GM18867 (cell line): ENCODE data around the gene ATP2C2.
"Not testable (repeated sequence)": the region's sequence is repeated elsewhere in the genome, so short reads cannot be mapped to it uniquely, and the experiment has no call there.

ENCODE experiments used
- ATAC-seq: cut with Tn5 transposase; IDR thresholded peaks from one replicate; pipeline ENCODE4 v1.9.1; 2021; ENCODE audit warnings: mild to moderate bottlenecking, moderate library complexity; ENCODE audit not compliant: unreplicated experiment

The ATP2C2 gene

GRCh38 chr16:84418056-84418849, 49.9 kb downstream of the ATP2C2 start:
- no peak for ATAC-seq

GRCh38 chr16:84419730-84420129, 51.4 kb downstream of the ATP2C2 start:
- ATAC-seq: no peak

- not testable (repeated sequence) for ATAC-seq
Measured at GRCh38 chr16:84420556-84420955, 52.2 kb downstream of the ATP2C2 start.

GRCh38 chr16:84421081-84421937, 53.0 kb downstream of the ATP2C2 start:
- ATAC-seq: no peak

- no peak for ATAC-seq
Measured at GRCh38 chr16:84421938-84422220, 53.5 kb downstream of the ATP2C2 start.

- peak; percentile 55 for ATAC-seq
Measured at GRCh38 chr16:84423416-84423837, 55.1 kb downstream of the ATP2C2 start.

- no peak for ATAC-seq
Measured at GRCh38 chr16:84425696-84426095, 57.4 kb downstream of the ATP2C2 start.

- no peak for ATAC-seq
Measured at GRCh38 chr16:84426804-84427203, 58.5 kb downstream of the ATP2C2 start.

GRCh38 chr16:84427553-84427952, 59.2 kb downstream of the ATP2C2 start:
- ATAC-seq: no peak

GRCh38 chr16:84430860-84431259, 62.5 kb downstream of the ATP2C2 start:
- no peak for ATAC-seq

- no peak for ATAC-seq
Measured at GRCh38 chr16:84434800-84435199, 66.5 kb downstream of the ATP2C2 start.

- ATAC-seq: no peak
Measured at GRCh38 chr16:84436196-84436595, 67.9 kb downstream of the ATP2C2 start.

- no peak for ATAC-seq
Measured at GRCh38 chr16:84438971-84439696, 70.8 kb downstream of the ATP2C2 start.

GRCh38 chr16:84442416-84443145, 74.2 kb downstream of the ATP2C2 start:
- no peak for ATAC-seq

GRCh38 chr16:84443166-84443802, 74.9 kb downstream of the ATP2C2 start:
- no peak for ATAC-seq

GRCh38 chr16:84444476-84444875, 76.1 kb downstream of the ATP2C2 start:
- ATAC-seq: no peak

GRCh38 chr16:84446084-84446483, 77.7 kb downstream of the ATP2C2 start:
- no peak for ATAC-seq

- no peak for ATAC-seq
Measured at GRCh38 chr16:84446596-84447392, 78.5 kb downstream of the ATP2C2 start.

GRCh38 chr16:84448444-84448843, 80.1 kb downstream of the ATP2C2 start:
- ATAC-seq: no peak
